Nucleus accumbens (tissue), 56 donors: ENCODE data around the gene BGN.

Experiments used
- DNase-seq, 56 donors: peaks; one replicate each; lab custom pipeline; 2025; lab: John Stamatoyannopoulos, UW

BGN gene

GRCh38 chrX:153557618-153558355 is 63.0 kb downstream of the BGN start:
- DNase-seq, result peak in 19 of 56 donors; percentile 1 to 50 (median 13)
